ENCODE results near the gene CEP162.
A peak's percentile ranks its signal among the peaks of the same experiment; 100 is the strongest.
"Not testable (repeated sequence)": the region's sequence is repeated elsewhere in the genome, so short reads cannot be mapped to it uniquely, and the experiment has no call there.

Gene CEP162

DNA sequence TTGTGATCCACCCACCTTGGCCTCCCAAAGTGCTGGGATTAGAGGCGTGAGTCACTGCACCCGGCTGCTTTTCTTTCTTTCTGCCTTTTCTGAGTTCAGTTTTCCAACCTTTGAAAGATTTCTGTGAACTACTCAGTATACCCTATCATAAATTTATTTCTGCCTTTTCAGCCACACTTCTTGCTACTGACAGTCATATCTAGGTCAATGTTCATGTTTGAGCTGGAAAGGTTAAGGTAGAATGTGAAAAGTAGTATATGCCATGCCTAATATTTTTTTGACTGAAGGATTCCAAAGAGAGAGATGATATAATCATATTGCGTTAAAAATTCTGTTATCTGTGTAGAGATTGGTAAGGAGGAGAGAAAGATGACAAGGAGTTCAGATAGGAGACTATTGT, 25.9 kb upstream of the CEP162 start:
- Mint-ChIP-seq H3K4me3 (no peak overlapping the region), H3K27ac (no peak overlapping the region), H3K4me1 (no peaks in the 10 kb centered on the region)

DNA sequence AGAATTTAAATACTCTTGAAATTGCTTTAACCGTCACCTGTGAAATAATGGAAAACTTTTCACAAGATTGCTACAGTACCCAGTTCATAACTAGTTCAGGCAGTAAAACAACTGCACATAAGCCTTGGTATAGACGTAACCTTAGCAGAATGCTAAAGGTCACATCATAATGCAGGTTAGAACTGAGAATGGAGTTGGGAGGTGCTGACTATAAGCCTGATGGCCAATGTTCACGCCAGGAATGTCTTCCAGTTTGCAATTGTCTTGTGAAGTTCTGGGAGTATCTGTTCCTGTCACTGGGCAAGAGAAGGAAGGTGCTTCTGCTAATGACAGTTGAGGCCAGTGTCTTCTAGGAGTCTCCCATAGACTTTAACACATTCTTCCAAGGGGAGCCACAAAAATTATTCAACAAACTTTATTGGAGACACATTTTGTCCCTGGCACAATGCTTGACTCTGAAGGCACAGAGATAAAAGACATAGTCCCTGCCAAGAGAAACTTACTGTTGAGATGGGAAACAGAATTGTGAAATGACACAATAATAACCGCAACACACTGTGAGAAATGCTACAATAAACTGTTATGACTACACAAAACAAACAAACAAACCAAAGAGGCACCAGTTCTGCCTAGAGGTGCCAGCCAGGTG, 24.6 kb upstream of the CEP162 start:
- DNase-seq (ENCODE audit: low spot score in 2 of 2), result no peak
- H3K9me3 Mint-ChIP-seq, result no peaks in the 10 kb centered on the region
- H3K4me1 Mint-ChIP-seq, result no peaks in the 10 kb centered on the region
- no peak for ATAC-seq
- H3K36me3 Mint-ChIP-seq, result no peaks in the 10 kb centered on the region
- no peak overlapping the region for H3K27ac Mint-ChIP-seq
- H3K4me3 Mint-ChIP-seq, result no peak overlapping the region

More for the DNA sequence above, 25.9 kb upstream of the CEP162 start:
- H3K9me3 Mint-ChIP-seq, result no peaks in the 10 kb centered on the region
- DNase-seq (ENCODE audit: low spot score in 2 of 2) (no peak), ATAC-seq (no peak)
- H3K36me3 Mint-ChIP-seq, result no peaks in the 10 kb centered on the region

- no peaks in the 10 kb centered on the region for H3K4me1 Mint-ChIP-seq
- ATAC-seq (no peak), DNase-seq (ENCODE audit: low spot score in 2 of 2) (no peak)
- H3K9me3 Mint-ChIP-seq, result no peaks in the 10 kb centered on the region
- H3K4me3 Mint-ChIP-seq, result no peak overlapping the region
- H3K36me3 Mint-ChIP-seq, result no peaks in the 10 kb centered on the region
- no peak overlapping the region for H3K27ac Mint-ChIP-seq
Measured at GRCh38 chr6:84249724-84250123, 22.3 kb upstream of the CEP162 start.

DNA sequence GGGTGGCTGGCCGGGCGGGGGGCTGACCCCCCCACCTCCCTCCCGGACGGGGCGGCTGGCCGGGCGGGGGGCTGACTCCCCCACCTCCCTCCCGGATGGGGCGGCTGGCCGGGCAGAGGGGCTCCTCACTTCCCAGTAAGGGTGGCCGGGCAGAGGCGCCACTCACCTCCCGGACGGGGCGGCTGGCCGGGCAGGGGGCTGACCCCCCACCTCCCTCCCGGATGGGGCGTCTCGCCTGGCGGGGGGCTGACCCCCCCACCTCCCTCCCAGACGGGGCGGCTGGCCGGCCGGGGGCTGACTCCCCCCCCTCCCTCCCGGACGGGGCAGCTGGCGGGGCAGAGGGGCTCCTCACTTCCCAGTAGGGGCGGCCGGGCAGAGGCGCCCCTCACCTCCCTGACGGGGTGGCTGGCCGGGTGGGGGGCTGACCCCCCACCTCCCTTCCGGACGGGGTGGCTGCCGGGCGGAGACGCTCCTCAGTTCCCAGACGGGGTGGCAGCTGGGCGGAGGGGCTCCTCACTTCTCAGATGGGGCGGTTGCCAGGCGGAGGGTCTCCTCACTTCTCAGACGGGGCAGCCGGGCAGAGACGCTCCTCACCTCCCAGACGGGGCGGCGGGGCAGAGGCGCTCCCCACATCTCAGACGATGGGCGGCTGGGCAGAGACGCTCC, 17.1 kb upstream of the CEP162 start:
- H3K27ac Mint-ChIP-seq; ATAC-seq; H3K4me3 Mint-ChIP-seq; H3K9me3 Mint-ChIP-seq; H3K4me1 Mint-ChIP-seq; H3K36me3 Mint-ChIP-seq; DNase-seq (ENCODE audit: low spot score in 2 of 2): not testable (repeated sequence)

DNA sequence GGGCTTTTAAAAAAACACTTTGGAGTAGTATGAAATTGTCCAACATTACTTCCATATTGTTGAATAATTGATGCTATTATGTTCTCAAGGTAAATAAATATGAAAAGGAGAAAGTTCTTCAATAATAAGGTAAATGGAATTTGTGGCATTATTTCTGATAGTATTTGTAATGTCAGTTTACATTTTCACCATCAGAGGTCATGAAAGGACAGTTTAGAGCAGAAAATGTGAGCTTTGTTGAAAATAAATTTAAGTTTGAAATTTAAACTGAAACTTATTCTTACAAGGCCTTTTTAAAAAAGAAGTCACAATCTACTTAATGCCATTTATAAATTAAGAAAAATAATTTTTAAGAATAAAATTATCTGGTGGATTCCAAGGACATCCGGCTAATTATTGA, 15.8 kb upstream of the CEP162 start:
- ATAC-seq (no peak), DNase-seq (ENCODE audit: low spot score in 2 of 2) (no peak)
- Mint-ChIP-seq H3K36me3 (no peaks in the 10 kb centered on the region), H3K4me3 (no peak overlapping the region), H3K4me1 (no peaks in the 10 kb centered on the region), H3K9me3 (no peaks in the 10 kb centered on the region), H3K27ac (no peak overlapping the region)

DNA sequence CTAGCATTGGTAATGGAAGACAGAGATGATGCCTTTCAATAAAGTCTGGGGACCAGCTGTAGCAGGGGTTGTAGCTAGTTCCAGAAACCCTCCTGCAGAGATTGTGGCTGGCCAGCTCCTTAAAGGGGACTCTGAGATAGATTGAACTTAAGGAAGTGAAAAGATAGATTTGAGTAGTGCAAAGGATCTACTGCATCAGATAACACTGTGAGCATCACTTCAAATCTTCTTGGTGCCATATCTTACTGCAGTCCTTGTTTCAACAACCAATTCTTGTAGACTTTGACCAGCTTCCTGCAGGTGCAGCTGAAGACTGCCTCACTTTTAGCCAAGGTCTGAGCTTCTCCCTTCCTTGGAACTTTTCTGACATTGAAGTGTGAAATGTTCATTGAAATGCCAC, 14.8 kb upstream of the CEP162 start:
- H3K27ac Mint-ChIP-seq, result no peak overlapping the region
- no peak for DNase-seq (ENCODE audit: low spot score in 2 of 2)
- H3K9me3 Mint-ChIP-seq, result no peaks in the 10 kb centered on the region
- no peak overlapping the region for H3K4me3 Mint-ChIP-seq
- no peaks in the 10 kb centered on the region for H3K4me1 Mint-ChIP-seq
- ATAC-seq, result no peak
- H3K36me3 Mint-ChIP-seq, result no peaks in the 10 kb centered on the region

DNA sequence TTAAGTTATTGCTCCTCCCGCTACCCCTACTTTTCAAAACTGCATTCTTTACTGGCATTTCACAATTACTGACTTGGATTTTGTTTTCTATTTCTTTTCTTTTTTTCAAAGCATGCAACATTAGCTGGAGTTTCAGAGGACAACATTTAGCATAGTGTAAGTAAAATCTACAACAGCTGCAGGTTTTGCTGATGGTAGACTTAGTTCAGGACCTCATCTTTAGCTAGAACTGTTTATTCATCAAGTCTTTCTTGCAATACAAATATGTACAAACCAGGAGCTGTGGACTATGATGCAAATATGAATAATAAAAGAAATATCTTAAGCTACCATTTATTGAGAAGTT, 728 bp upstream of the CEP162 start:
- ATAC-seq, result no peak
- Mint-ChIP-seq H3K4me3 (peak overlapping the region; percentile 84), H3K9me3 (no peaks in the 10 kb centered on the region), H3K4me1 (peaks cover 8% of the 10 kb centered on the region), H3K27ac (peak overlapping the region; percentile 91), H3K36me3 (no peaks in the 10 kb centered on the region)
- no peak for DNase-seq (ENCODE audit: low spot score in 2 of 2)

- Mint-ChIP-seq H3K4me1 (peaks cover 16% of the 10 kb centered on the region), H3K9me3 (no peaks in the 10 kb centered on the region), H3K36me3 (no peaks in the 10 kb centered on the region), H3K4me3 (peak overlapping the region; percentile 84), H3K27ac (peak overlapping the region; percentile 91)
- peak in 1 of 2 donors; percentile 50 for DNase-seq (ENCODE audit: low spot score in 2 of 2)
- peak; percentile 5 for ATAC-seq
Measured at GRCh38 chr6:84227044-84227433, 404 bp downstream of the CEP162 start.

DNA sequence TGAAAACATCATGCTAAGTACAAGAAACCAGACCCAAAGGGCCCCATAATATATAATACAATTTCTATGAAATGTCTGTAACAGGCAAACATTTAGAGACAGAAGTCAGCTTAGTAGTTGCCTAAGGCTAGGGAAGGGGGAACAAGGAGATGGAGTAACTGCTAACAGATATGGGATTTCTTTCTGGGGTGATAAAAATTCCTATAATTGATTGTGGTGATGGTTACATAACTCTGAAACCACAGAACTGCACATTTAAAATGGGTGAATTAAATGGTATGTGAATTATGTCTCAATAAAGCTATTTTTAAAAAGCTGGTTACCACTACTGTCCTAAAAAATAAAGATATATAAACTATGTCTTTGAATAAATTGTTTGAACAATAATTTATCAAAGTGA, 3.2 kb downstream of the CEP162 start:
- ATAC-seq (no peak), DNase-seq (ENCODE audit: low spot score in 2 of 2) (no peak)
- Mint-ChIP-seq H3K9me3 (no peaks in the 10 kb centered on the region), H3K4me1 (peaks cover 21% of the 10 kb centered on the region), H3K27ac (no peak overlapping the region), H3K4me3 (no peak overlapping the region), H3K36me3 (peaks cover 8% of the 10 kb centered on the region)

DNA sequence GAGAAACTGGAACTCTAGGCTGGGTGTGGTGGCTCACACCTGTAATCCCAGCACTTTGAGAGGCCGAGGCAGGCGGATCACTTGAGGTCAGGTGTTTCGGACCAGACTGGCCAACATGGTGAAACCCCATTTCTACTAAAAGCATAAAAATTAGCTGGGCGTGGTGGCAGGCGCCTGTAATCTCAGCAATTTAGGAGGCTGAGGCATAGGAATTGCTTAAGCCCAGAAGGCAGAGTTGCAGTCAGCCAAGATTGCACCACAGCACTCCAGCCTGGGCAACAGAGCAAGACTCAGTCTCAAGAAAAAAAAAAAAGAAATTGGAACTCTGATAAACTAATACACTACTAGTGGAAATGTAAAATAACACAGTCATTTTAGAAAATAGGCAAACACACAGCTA, 3.8 kb downstream of the CEP162 start:
- H3K36me3 Mint-ChIP-seq; H3K27ac Mint-ChIP-seq; ATAC-seq; DNase-seq (ENCODE audit: low spot score in 2 of 2); H3K9me3 Mint-ChIP-seq; H3K4me3 Mint-ChIP-seq: not testable (repeated sequence)
- H3K4me1 Mint-ChIP-seq, result peaks cover 18% of the 10 kb centered on the region

GRCh38 chr6:84222426-84222825, 5.0 kb downstream of the CEP162 start:
- Mint-ChIP-seq H3K4me3 (no peak overlapping the region), H3K27ac (peak overlapping the region; percentile 23), H3K4me1 (peaks cover 13% of the 10 kb centered on the region), H3K9me3 (no peaks in the 10 kb centered on the region), H3K36me3 (peaks cover 8% of the 10 kb centered on the region)
- no peak for DNase-seq (ENCODE audit: low spot score in 2 of 2)
- peak; percentile 76 for ATAC-seq

- H3K4me1 Mint-ChIP-seq, result peaks cover 13% of the 10 kb centered on the region
- no peak overlapping the region for H3K4me3 Mint-ChIP-seq
- no peak for DNase-seq (ENCODE audit: low spot score in 2 of 2)
- no peaks in the 10 kb centered on the region for H3K9me3 Mint-ChIP-seq
- ATAC-seq, result no peak
- H3K36me3 Mint-ChIP-seq, result peaks cover 8% of the 10 kb centered on the region
- no peak overlapping the region for H3K27ac Mint-ChIP-seq
Measured at GRCh38 chr6:84220809-84221409, 6.5 kb downstream of the CEP162 start.

DNA sequence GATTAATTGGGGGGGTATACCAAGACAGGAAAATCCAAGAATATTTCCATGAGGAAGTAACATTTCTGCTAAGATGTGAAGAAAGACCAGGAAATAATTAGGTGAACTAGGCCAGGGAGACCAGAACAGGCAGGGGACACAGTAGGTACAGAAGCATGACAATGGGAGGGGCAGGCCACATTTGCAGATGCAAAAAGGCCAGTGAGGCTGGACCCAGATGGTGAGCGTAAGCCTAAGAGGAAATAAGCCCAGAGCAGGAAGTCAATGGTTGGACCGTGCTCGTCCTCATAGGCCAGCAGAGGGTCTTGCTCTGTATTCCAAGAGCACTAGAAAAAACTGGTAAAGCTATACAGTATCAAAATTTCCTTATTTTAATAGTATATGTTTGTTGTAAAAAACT, 9.4 kb downstream of the CEP162 start:
- Mint-ChIP-seq H3K36me3 (peaks cover 8% of the 10 kb centered on the region), H3K27ac (no peak overlapping the region), H3K4me3 (no peak overlapping the region), H3K9me3 (no peaks in the 10 kb centered on the region), H3K4me1 (peaks cover 13% of the 10 kb centered on the region)
- no peak for DNase-seq (ENCODE audit: low spot score in 2 of 2)
- ATAC-seq, result no peak

GRCh38 chr6:84213217-84213616, 14.2 kb downstream of the CEP162 start:
- H3K4me3 Mint-ChIP-seq, result no peak overlapping the region
- H3K9me3 Mint-ChIP-seq, result no peaks in the 10 kb centered on the region
- DNase-seq (ENCODE audit: low spot score in 2 of 2), result no peak
- no peak for ATAC-seq
- no peaks in the 10 kb centered on the region for H3K4me1 Mint-ChIP-seq
- H3K36me3 Mint-ChIP-seq, result peaks cover 23% of the 10 kb centered on the region
- H3K27ac Mint-ChIP-seq, result no peak overlapping the region

- Mint-ChIP-seq H3K27ac (no peak overlapping the region), H3K36me3 (peaks cover 28% of the 10 kb centered on the region)
- DNase-seq (ENCODE audit: low spot score in 2 of 2), result no peak
Measured at GRCh38 chr6:84204011-84204410, 23.4 kb downstream of the CEP162 start.

GRCh38 chr6:84199987-84200386, 27.5 kb downstream of the CEP162 start:
- not testable (repeated sequence) for H3K4me1 Mint-ChIP-seq; H3K9me3 Mint-ChIP-seq; H3K27ac Mint-ChIP-seq; ATAC-seq; DNase-seq (ENCODE audit: low spot score in 2 of 2); H3K4me3 Mint-ChIP-seq
- peaks cover 56% of the 10 kb centered on the region for H3K36me3 Mint-ChIP-seq

More at GRCh38 chr6:84204011-84204410, 23.4 kb downstream of the CEP162 start:
- ATAC-seq, result no peak
- H3K4me1 Mint-ChIP-seq, result peaks cover 5% of the 10 kb centered on the region
- H3K4me3 Mint-ChIP-seq, result no peak overlapping the region
- H3K9me3 Mint-ChIP-seq, result no peaks in the 10 kb centered on the region

Data from stimulated activated effector memory CD8-positive, alpha-beta T cell treated with anti-CD3 and anti-CD28 coated beads, Interleukin-12 subunit alpha, Interleukin-12 subunit beta, amount 100 ng/mL, for 72 hours (primary cell).